K562 (cell line): Measurements from ENCODE around the gene GSKIP. TPM values are rescaled to one million over a fixed set of nuclear protein-coding genes. Genes with fewer than 3 reads are reported as not detected.

Experiments
- BHLHE40 ChIP-seq: IDR thresholded peaks from 2 replicates; pipeline ENCODE4 v1.6.1; 2011; ENCODE audit warnings: low read length, improper control_type of control experiment
- BRCA1 ChIP-seq, 2 experiments: fragments of 450-650 bp in 1 of 2; sonication (generic) in 1 of 2; formaldehyde crosslinking in 1 of 2; IDR thresholded peaks; 2 replicates each; pipeline versions ENCODE4 v1.5.0 to v1.6.1; 2017 to 2020; ENCODE audit warnings: mild to moderate bottlenecking in 1 of 2, missing genetic modification reagents in 1 of 2
- FOXK2 ChIP-seq, 2 experiments: fragments of 450-650 bp; IDR thresholded peaks in 1 of 2; conservative IDR thresholded peaks in 1 of 2; 2 replicates each; pipeline ENCODE4 v1.6.1; 2016; ENCODE audit warnings: low read depth in 2 of 2, mild to moderate bottlenecking in 1 of 2
- HDAC1 ChIP-seq, 2 experiments: fragments of 450-650 bp; IDR thresholded peaks; 2 replicates each; pipeline ENCODE4 v1.6.1; 2016 to 2017; ENCODE audit warnings: inconsistent platforms in 1 of 2, mild to moderate bottlenecking in 1 of 2, moderate library complexity in 1 of 2
- HMG20B ChIP-seq: fragments of 250-450 bp; sonication (Bioruptor Pico); IDR thresholded peaks from 2 replicates; pipeline ENCODE4 v1.5.0; 2021; ENCODE audit warnings: mild to moderate bottlenecking
- HNRNPLL ChIP-seq: fragments of 200-400 bp; formaldehyde crosslinking; IDR thresholded peaks from 2 replicates; pipeline ENCODE4 v1.6.1; 2017; ENCODE audit warnings: low read length, low read depth, mild to moderate bottlenecking; ENCODE audit not compliant: poor library complexity, severe bottlenecking
- MAFG ChIP-seq: fragments of 450-650 bp; conservative IDR thresholded peaks from 2 replicates; pipeline ENCODE4 v1.6.1; 2016; ENCODE audit warnings: missing genetic modification characterization, missing compliant biosample characterization
- NCOA4 ChIP-seq: fragments of 450-650 bp; IDR thresholded peaks from 2 replicates; pipeline ENCODE4 v1.6.1; 2018; ENCODE audit warnings: mild to moderate bottlenecking; ENCODE audit not compliant: partially characterized antibody
- SAP30 ChIP-seq: fragments of 200-600 bp; sonication (generic); IDR thresholded peaks from 2 replicates; pipeline ENCODE4 v1.6.1; 2012; ENCODE audit warnings: borderline replicate concordance, low read depth, mild to moderate bottlenecking, moderate library complexity, low read length, control low read depth, inconsistent platforms; ENCODE audit not compliant: insufficient read depth, poor library complexity, severe bottlenecking
- SMC3 ChIP-seq: conservative IDR thresholded peaks from 2 replicates; pipeline ENCODE4 v1.6.1; 2011; ENCODE audit warnings: low read depth, low read length, improper control_type of control experiment; ENCODE audit not compliant: insufficient read depth
- TCF7L2 ChIP-seq: fragments of 150-350 bp; IDR thresholded peaks from 2 replicates; pipeline ENCODE4 v1.6.1; 2016; ENCODE audit warnings: low read depth, mild to moderate bottlenecking, low read length, moderate library complexity
- USF2 ChIP-seq: sonication (generic); formaldehyde crosslinking; IDR thresholded peaks from 2 replicates; pipeline ENCODE4 v1.5.0; 2020; ENCODE audit warnings: missing genetic modification reagents
- YY1 ChIP-seq, 3 experiments: IDR thresholded peaks; 2 replicates each; pipeline ENCODE4 v1.6.1; 2011; ENCODE audit warnings: low read length in 2 of 3, mild to moderate bottlenecking in 2 of 3, moderate library complexity in 2 of 3, borderline replicate concordance in 1 of 3, control low read depth in 1 of 3, low read depth in 1 of 3; ENCODE audit not compliant: insufficient read depth in 3 of 3, insufficient replicate concordance in 2 of 3, control insufficient read depth in 1 of 3, insufficient read length in 1 of 3; ENCODE audit errors: extremely low read depth in 1 of 3
- ZBTB43 ChIP-seq: sonication (generic); formaldehyde crosslinking; IDR thresholded peaks from 2 replicates; pipeline ENCODE4 v1.8.0; 2023; ENCODE audit warnings: mild to moderate bottlenecking, missing genetic modification reagents
- ZNF445 ChIP-seq: fragments of 250-450 bp; sonication (Bioruptor Pico); IDR thresholded peaks from 2 replicates; pipeline ENCODE4 v1.4.0; 2020; ENCODE audit warnings: low read depth, mild to moderate bottlenecking, moderate library complexity
- ZNF778 ChIP-seq: fragments of 450-650 bp; formaldehyde crosslinking; IDR thresholded peaks from 2 replicates; pipeline ENCODE4 v1.4.0; 2020; ENCODE audit warnings: mild to moderate bottlenecking, moderate library complexity
- polyA plus RNA-seq, 8 experiments: library from polyadenylated mRNA; depleted of rRNA in 4 of 8; stranded (reverse) in 5 of 8; unstranded in 3 of 8; fragments of >200 nt; fragmentation: Nextera tagmentation in 2 of 8; fragmentation: Illumina TruSeq in 1 of 8; extraction: Ambion mirVana in 2 of 8; extraction: Trizol in 1 of 8; gene quantifications; 2 replicates each; pipeline versions ENCODE4 v1.2.1 to v1.2.3, GENCODE V29; 2011 to 2014; ENCODE audit warnings: inconsistent platforms in 1 of 8, missing spikeins in 1 of 8
- total RNA-seq, 7 experiments: library from RNA; depleted of rRNA in 6 of 7; stranded (reverse); fragments of >200 nt in 6 of 7; fragmentation: Illumina TruSeq in 2 of 7; extraction: Trizol in 2 of 7; gene quantifications; 2 replicates each; pipeline versions ENCODE4 v1.2.1 to v1.2.3, GENCODE V29; 2011 to 2021; ENCODE audit warnings: low replicate concordance in 1 of 7
- TF ChIP-seq, protein P1 (sequence below): fragments of 450-650 bp; formaldehyde crosslinking; IDR thresholded peaks from 2 replicates; pipeline ENCODE4 v1.4.0; 2020; ENCODE audit warnings: mild to moderate bottlenecking, mixed read lengths
- TF ChIP-seq, protein P2 (sequence below): fragments of 250-450 bp; sonication (Bioruptor Pico); IDR thresholded peaks from 2 replicates; pipeline ENCODE4 v1.5.0; 2021; ENCODE audit warnings: mild to moderate bottlenecking, borderline replicate concordance

The GSKIP gene
- total and polyA plus RNA-seq, 9 of the 15 experiments (the other 6 are each of a cell fraction or from before 2014, with no cell fraction given) = 12.9 to 58.9 (median 22.2) TPM

- TF ChIP-seq SMC3 (no peak), NCOA4 (no peak), USF2 (peak; percentile 92), MAFG (tag) (peak; percentile 99), FOXK2 (conservative IDR thresholded peaks at IDR 0.05 in 1 of 2, IDR thresholded peaks at IDR 0.05 in 1 of 2; ENCODE audit: low read depth in 2 of 2) (peak; percentile 68 to 79), HDAC1 (IDR thresholded peaks at IDR 0.05) (peak in 1 of 2 experiments; percentile 77; a peak in 2 of 4 replicates), BHLHE40 (peak; percentile 54; the same call in 1 of the 2 replicates), ZNF778 (no peak), TCF7L2 (no peak), HMG20B (CRISPR knock-in tag) (no peak), YY1 (IDR thresholded peaks at IDR 0.05; ENCODE audit: borderline replicate concordance in 1 of 3, control insufficient read depth in 1 of 3, extremely low read depth in 1 of 3, insufficient read depth in 3 of 3, insufficient read length in 1 of 3, insufficient replicate concordance in 2 of 3, low read depth in 1 of 3, low read length in 2 of 3) (peak in 1 of 3 experiments; percentile 23), ZBTB43 (no peak), ZNF445 (CRISPR knock-in tag) (no peak), HNRNPLL (peak; percentile 0), SAP30 (peak; percentile 65), BRCA1 (IDR thresholded peaks at IDR 0.05) (no peak), BRCA1 (CRISPR knock-in tag; IDR thresholded peaks at IDR 0.05) (no peak)
- TF ChIP-seq, protein P1, sequence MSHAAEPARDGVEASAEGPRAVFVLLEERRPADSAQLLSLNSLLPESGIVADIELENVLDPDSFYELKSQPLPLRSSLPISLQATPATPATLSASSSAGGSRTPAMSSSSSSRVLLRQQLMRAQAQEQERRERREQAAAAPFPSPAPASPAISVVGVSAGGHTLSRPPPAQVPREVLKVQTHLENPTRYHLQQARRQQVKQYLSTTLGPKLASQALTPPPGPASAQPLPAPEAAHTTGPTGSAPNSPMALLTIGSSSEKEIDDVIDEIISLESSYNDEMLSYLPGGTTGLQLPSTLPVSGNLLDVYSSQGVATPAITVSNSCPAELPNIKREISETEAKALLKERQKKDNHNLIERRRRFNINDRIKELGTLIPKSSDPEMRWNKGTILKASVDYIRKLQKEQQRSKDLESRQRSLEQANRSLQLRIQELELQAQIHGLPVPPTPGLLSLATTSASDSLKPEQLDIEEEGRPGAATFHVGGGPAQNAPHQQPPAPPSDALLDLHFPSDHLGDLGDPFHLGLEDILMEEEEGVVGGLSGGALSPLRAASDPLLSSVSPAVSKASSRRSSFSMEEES (CRISPR knock-in tag) = 0 out of 2 replicates have a peak, but pooled peaks have one; percentile 4
- TF ChIP-seq, protein P2, sequence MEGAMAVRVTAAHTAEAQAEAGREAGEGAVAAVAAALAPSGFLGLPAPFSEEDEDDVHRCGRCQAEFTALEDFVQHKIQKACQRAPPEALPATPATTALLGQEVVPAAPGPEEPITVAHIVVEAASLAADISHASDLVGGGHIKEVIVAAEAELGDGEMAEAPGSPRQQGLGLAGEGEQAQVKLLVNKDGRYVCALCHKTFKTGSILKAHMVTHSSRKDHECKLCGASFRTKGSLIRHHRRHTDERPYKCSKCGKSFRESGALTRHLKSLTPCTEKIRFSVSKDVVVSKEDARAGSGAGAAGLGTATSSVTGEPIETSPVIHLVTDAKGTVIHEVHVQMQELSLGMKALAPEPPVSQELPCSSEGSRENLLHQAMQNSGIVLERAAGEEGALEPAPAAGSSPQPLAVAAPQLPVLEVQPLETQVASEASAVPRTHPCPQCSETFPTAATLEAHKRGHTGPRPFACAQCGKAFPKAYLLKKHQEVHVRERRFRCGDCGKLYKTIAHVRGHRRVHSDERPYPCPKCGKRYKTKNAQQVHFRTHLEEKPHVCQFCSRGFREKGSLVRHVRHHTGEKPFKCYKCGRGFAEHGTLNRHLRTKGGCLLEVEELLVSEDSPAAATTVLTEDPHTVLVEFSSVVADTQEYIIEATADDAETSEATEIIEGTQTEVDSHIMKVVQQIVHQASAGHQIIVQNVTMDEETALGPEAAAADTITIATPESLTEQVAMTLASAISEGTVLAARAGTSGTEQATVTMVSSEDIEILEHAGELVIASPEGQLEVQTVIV (CRISPR knock-in tag) = peak; percentile 81; the same call in 1 of the 2 replicates
Observed at GRCh38 chr14:96362071-96362964, 1.0 kb upstream of the GSKIP start (continued).
